OCI-LY3 (cell line): Measurements from ENCODE around the gene C19orf73.

ENCODE experiments used
- H2AFZ ChIP-seq: fragments of 200-600, 300-600 bp; shearing (Covaris generic); 2 replicates; pipeline ENCODE4 v1.6.0; 2014; ENCODE audit warnings: antibody characterized with exemption, low read depth, low read length
- H3K27ac ChIP-seq: fragments of 200-600, 300-600 bp; sonication (generic); 2 replicates; pipeline ENCODE4 v1.5.1; 2014; ENCODE audit warnings: mild to moderate bottlenecking, low read length, moderate library complexity, mixed read lengths
- H3K27me3 ChIP-seq: fragments of 200-600, 300-600 bp; sonication (generic); 2 replicates; pipeline ENCODE4 v1.6.1; 2014; ENCODE audit warnings: low read depth, low read length, mixed read lengths
- H3K36me3 ChIP-seq: fragments of 200-600, 300-600 bp; sonication (generic); replicated peaks from 2 replicates; pipeline ENCODE3; 2014; ENCODE audit warnings: low read depth, low read length, mixed read lengths
- H3K4me1 ChIP-seq: fragments of 300-600, 200-600 bp; sonication (generic); 2 replicates; pipeline ENCODE4 v1.6.1; 2014; ENCODE audit warnings: low read length, mixed read lengths
- H3K4me2 ChIP-seq: fragments of 200-600, 300-600 bp; sonication (generic); 2 replicates; pipeline ENCODE4 v1.6.1; 2014; ENCODE audit warnings: low read length, mixed read lengths
- H3K4me3 ChIP-seq: fragments of 300-600, 200-600 bp; sonication (generic); 2 replicates; pipeline ENCODE4 v1.5.1; 2014; ENCODE audit warnings: antibody characterized with exemption, mild to moderate bottlenecking, low read length, moderate library complexity
- H3K79me2 ChIP-seq: fragments of 300-600, 200-600 bp; shearing (Covaris generic); 2 replicates; pipeline ENCODE4 v1.6.1; 2014; ENCODE audit warnings: mild to moderate bottlenecking, low read length, mixed read lengths
- H3K9ac ChIP-seq: fragments of 300-600, 200-600 bp; shearing (Covaris generic); 2 replicates; pipeline ENCODE4 v1.6.0; 2014; ENCODE audit warnings: mild to moderate bottlenecking, low read length, moderate library complexity
- H3K9me3 ChIP-seq: fragments of 200-600, 300-600 bp; shearing (Covaris generic); 2 replicates; pipeline ENCODE4 v1.6.1; 2014; ENCODE audit warnings: low read length, mixed read lengths; ENCODE audit not compliant: insufficient read depth
- H4K20me1 ChIP-seq: fragments of 200-600, 300-600 bp; sonication (generic); 2 replicates; pipeline ENCODE4 v1.6.1; 2016; ENCODE audit warnings: low read length, mixed read lengths; ENCODE audit not compliant: insufficient read depth
- EZH2phosphoT487 ChIP-seq: fragments of 200-600 bp; shearing (Covaris generic); IDR thresholded peaks from 2 replicates; pipeline ENCODE4 v1.6.1; 2018; ENCODE audit warnings: antibody characterized with exemption, mixed run types, low read depth
- TF ChIP-seq, protein P1 (sequence below): fragments of 200-600, 300-600 bp; sonication (generic); IDR thresholded peaks from 2 replicates; pipeline ENCODE4 v1.5.1; 2014; ENCODE audit warnings: antibody characterized with exemption, low read length, low read depth

The C19orf73 gene

DNA sequence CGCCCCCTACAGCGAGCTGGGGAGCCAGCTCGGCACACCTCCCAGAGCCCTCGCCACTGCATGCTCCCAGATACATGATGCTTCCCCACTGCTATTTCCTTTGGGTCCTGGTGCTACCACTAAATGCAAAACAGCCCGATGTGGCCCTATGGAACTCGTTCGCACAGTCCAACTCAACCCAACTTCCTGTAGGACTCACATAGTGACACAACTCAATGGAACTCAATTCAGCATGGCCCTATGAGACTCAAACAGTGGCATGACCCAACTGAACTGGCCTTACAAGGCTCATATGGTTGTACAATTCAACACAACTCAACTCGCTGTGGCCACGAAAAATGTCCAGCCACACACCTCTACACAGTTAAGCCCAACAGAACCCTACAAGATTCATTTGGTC, 49.9 kb downstream of the C19orf73 start:
- TF ChIP-seq, protein P1, sequence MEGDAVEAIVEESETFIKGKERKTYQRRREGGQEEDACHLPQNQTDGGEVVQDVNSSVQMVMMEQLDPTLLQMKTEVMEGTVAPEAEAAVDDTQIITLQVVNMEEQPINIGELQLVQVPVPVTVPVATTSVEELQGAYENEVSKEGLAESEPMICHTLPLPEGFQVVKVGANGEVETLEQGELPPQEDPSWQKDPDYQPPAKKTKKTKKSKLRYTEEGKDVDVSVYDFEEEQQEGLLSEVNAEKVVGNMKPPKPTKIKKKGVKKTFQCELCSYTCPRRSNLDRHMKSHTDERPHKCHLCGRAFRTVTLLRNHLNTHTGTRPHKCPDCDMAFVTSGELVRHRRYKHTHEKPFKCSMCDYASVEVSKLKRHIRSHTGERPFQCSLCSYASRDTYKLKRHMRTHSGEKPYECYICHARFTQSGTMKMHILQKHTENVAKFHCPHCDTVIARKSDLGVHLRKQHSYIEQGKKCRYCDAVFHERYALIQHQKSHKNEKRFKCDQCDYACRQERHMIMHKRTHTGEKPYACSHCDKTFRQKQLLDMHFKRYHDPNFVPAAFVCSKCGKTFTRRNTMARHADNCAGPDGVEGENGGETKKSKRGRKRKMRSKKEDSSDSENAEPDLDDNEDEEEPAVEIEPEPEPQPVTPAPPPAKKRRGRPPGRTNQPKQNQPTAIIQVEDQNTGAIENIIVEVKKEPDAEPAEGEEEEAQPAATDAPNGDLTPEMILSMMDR: no peak
- TF ChIP-seq EZH2phosphoT487: no peak
- Histone ChIP-seq H2AFZ (no peak overlapping the region), H3K9me3 (no peaks in the 10 kb centered on the region), H3K27me3 (peaks cover 24% of the 10 kb centered on the region), H4K20me1 (no peaks in the 10 kb centered on the region), H3K9ac (no peak overlapping the region), H3K27ac (no peak overlapping the region), H3K36me3 (no peaks in the 10 kb centered on the region), H3K79me2 (no peaks in the 10 kb centered on the region), H3K4me3 (no peak overlapping the region), H3K4me2 (no peak overlapping the region), H3K4me1 (no peaks in the 10 kb centered on the region)
